Activated CD4-positive, alpha-beta T cell treated with anti-CD3 and anti-CD28 coated beads, Interleukin-2, Interleukin-4, amounts not matched to agents 100 ng/mL and 50 ng/mL, durations not matched to agents 16 hours and 8 hours (primary cell): ENCODE measurements around the gene NCAPD2.

ENCODE experiments used
- DNase-seq: peaks from one replicate; pipeline ENCODE4 v3.0.0-alpha.2; 2020; ENCODE audit warnings: low spot score

Gene NCAPD2

GRCh38 chr12:6493497-6494257, at the start of gene NCAPD2:
NCAPD2 (plus strand) TSS chr12:6494102; CDS start chr12:6495099, 997 bp downstream.
- peak; percentile 98 for DNase-seq

GRCh38 chr12:6444704-6445688, 48.9 kb upstream of the NCAPD2 start, which contains the start of gene CD27:
CD27 (plus strand) TSS chr12:6444955; CDS start chr12:6445096, 141 bp downstream.
- DNase-seq, result no peak

- DNase-seq, result no peak
Observed at GRCh38 chr12:6450091-6450868, 43.6 kb upstream of the NCAPD2 start.

- DNase-seq, result no peak
Observed at GRCh38 chr12:6450869-6451347, 43.0 kb upstream of the NCAPD2 start.

GRCh38 chr12:6451348-6452244, 42.3 kb upstream of the NCAPD2 start, which contains the start of gene TAPBPL:
TAPBPL (plus strand) TSS chr12:6452042; CDS start chr12:6452249, 207 bp downstream.
- DNase-seq, result peak; percentile 83

- DNase-seq, result no peak
Observed at GRCh38 chr12:6452245-6452943, 41.5 kb upstream of the NCAPD2 start.

GRCh38 chr12:6452944-6453630, 40.8 kb upstream of the NCAPD2 start:
- no peak for DNase-seq

- no peak for DNase-seq
Observed at GRCh38 chr12:6457220-6457945, 36.5 kb upstream of the NCAPD2 start.

GRCh38 chr12:6458281-6459003, 35.5 kb upstream of the NCAPD2 start:
- DNase-seq, result no peak

GRCh38 chr12:6459004-6459337, 34.9 kb upstream of the NCAPD2 start:
- DNase-seq, result no peak

GRCh38 chr12:6460751-6461371, 33.0 kb upstream of the NCAPD2 start:
- DNase-seq, result peak; percentile 61

- DNase-seq, result peak; percentile 94
Observed at GRCh38 chr12:6461401-6462233, 32.3 kb upstream of the NCAPD2 start.

GRCh38 chr12:6462234-6462995, 31.5 kb upstream of the NCAPD2 start:
- DNase-seq, result no peak

- no peak for DNase-seq
Observed at GRCh38 chr12:6463216-6463615, 30.7 kb upstream of the NCAPD2 start.

- DNase-seq, result no peak
Observed at GRCh38 chr12:6463858-6464257, 30.0 kb upstream of the NCAPD2 start.

- DNase-seq, result no peak
Observed at GRCh38 chr12:6464531-6464930, 29.4 kb upstream of the NCAPD2 start.
